Cardiac septum (tissue), 1 donor: Measurements from ENCODE around the gene SNX13. TPM values are rescaled to one million over a fixed set of nuclear protein-coding genes. Genes with fewer than 3 reads are reported as not detected.

Experiments
- DNase-seq: peaks from one replicate; pipeline ENCODE4 v3.0.0-alpha.2; 2020; ENCODE audit warnings: low spot score
- intact Hi-C: fragments of 100-400 bp; cut with DNase I; formaldehyde crosslinking; loops from one replicate; pipeline ENCODE4 v1.14.0; 2022
- total RNA-seq: library from RNA; stranded (reverse); fragmentation: NEBNext Ultra II Directional; extraction: Animal tissue kit (Norgen Biotek cat#: 25700); gene quantifications from one replicate; pipeline ENCODE4 v1.2.1, GENCODE V29; 2021
- donor health status: DM: no; HTN: no; CAD: no.

The SNX13 gene
- total RNA-seq, 1 donor from 2014 or later: 48.8 TPM

- intact Hi-C loops: no loop called here
- DNase-seq: no peak
Measured at GRCh38 chr7:17746020-17746530, 194.2 kb downstream of the SNX13 start.

DNA sequence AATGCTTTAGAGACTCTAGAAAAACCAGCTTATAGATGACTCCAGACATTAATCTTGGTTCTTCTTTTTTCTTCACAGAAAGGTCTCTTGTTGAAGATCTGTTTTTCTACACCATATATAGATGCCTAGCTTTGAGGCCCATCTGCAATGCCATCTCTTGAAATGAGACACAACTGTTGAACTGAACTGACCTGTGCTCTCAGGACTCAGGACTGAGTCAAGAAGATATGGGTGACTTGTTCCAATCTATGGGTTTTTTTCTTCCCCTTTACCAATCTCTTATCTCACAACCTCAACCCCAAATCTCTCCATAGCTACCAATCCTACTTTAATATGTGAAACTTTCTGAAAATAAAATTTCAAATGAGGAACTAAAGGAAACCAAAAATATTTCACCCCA, 194.7 kb downstream of the SNX13 start:
- no peak for DNase-seq
- intact Hi-C loops: no loop called here

DNA sequence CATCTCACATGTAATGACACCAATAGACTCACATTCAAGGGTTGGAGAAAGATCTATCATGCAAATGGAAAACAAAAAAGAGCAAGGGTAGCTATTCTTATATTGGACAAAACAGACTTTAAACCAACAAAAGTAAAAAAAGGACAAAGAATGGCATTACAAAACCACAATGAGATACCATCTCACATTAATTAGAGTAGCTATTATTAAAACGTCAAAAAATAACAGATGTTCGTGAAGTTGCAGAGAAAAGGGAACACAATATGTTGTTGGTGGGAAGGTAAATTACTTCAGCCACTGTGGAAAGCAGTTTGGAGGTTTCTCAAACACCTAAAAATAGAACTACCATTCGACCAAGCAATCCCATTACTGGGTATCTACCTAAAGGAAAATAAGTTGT, 197.0 kb downstream of the SNX13 start:
- intact Hi-C loops: no loop called here
- no peak for DNase-seq

- intact Hi-C loops: no loop called here
- DNase-seq: no peak
Measured at GRCh38 chr7:17741426-17741825, 198.9 kb downstream of the SNX13 start.

Other genes starting within 250 kb of the SNX13 start
- not detected for gene PRPS1L1, start 87.4 kb upstream of the SNX13 start, total RNA-seq